Stimulated activated CD4-positive, alpha-beta T cell treated with anti-CD3 and anti-CD28 coated beads, Interleukin-4, amount 100 ng/mL, for 1 hour (primary cell): ENCODE results near the gene CSPG4.
A peak's percentile ranks its signal among the peaks of the same experiment; 100 is the strongest.
"Not testable (repeated sequence)": the region's sequence is repeated elsewhere in the genome, so short reads cannot be mapped to it uniquely, and the experiment has no call there.

Source experiments
- DNase-seq: peaks from one replicate; pipeline ENCODE4 v3.0.0-alpha.2; 2020

CSPG4 gene

GRCh38 chr15:75723847-75724660 lies 11.4 kb upstream of the CSPG4 start:
- peak; percentile 13 for DNase-seq

- no peak for DNase-seq
These were observed 10.7 kb upstream of the CSPG4 start for GRCh38 chr15:75723171-75723846.

DNA sequence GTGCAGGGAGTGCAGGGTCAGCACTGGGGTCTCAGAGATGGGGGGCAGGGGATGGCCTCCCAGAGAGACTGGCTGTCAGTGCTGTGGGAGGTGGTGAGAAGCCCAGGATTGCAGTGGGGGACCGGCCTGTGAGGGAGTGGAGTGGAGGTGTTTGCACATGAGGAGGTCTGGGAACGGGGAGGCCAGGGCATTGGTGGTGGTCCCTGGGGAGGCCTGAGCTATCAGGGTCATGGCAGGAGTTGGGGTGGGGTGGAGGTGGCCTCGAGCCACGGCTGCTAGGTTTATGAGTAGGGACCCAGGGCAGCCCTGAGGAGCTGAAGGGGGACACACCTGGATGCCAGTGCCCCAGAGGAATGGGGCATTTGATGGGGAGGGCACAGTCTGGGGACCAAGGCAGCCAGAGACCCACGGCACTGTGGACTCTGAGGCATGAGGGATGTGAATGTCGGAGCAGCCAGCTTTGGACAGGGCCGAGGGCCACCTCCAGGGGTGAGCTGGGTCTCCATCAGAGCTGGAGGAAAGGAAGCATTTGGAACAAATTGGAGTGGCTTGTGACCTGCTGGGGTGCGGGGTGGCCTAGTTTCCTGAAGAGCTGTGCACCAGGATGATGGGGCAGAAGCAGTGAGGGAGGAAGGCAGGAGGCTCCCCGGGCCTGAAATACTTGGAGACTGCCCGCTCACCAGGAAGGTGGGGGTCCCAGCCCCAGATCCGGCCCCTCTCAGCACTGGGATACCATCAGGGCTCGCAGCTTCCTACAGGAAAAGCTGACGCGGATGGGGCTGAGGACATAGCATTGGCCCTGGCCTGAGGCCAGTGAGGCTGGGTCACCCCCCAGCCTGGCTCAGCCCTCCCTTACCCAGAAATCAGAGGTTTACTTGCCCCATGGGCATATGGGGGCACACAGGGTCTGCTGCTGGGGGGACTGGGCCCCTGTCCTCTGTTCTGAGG lies 9.5 kb upstream of the CSPG4 start:
- DNase-seq = no peak

DNA sequence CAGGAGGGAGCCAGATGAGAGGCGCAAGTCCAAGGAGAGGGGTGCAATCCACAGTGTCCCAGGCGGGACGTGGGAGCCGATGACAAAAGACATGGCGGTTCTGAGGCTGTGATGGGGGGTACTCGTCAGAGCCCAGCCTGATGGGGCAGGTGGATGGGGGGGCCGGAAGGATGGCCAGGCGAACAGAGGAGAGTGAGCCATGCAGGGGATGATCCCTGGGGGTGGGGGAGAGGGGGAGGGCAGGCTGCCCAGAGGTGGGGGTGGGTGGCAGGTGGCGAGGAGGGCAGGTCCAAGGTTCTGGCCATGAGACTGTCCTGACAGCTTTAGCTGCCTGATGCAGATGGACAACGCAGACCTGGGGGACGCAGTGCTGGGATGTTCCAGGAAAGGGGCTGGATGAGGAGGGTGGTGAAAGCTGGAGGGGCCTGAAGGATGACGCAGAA lies 8.9 kb upstream of the CSPG4 start:
- no peak for DNase-seq

- peak; percentile 33 for DNase-seq
These were observed 8.3 kb upstream of the CSPG4 start for GRCh38 chr15:75720787-75721479.

GRCh38 chr15:75720297-75720696 lies 7.6 kb upstream of the CSPG4 start:
- no peak for DNase-seq

DNA sequence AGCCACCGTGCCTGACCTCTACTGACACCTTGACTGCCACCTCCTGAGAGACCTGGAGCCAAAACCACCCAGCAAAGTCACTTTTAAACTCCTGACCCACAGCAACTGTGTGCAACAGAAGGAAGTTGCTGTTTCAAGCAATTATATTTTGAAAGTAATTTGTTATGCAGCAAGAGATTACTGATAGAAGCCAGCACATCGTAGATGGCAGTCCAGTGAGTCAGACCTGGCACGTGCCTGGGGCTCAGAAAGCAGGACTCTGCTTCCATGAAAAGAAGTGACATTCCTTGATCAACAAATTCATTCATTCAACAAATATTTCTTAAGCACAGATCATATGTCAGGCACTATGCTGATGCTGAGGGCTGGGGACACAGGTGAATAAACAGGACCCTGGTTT lies 5.7 kb upstream of the CSPG4 start:
- no peak for DNase-seq

GRCh38 chr15:75717001-75717400 lies 4.4 kb upstream of the CSPG4 start:
- not testable (repeated sequence) for DNase-seq

DNA sequence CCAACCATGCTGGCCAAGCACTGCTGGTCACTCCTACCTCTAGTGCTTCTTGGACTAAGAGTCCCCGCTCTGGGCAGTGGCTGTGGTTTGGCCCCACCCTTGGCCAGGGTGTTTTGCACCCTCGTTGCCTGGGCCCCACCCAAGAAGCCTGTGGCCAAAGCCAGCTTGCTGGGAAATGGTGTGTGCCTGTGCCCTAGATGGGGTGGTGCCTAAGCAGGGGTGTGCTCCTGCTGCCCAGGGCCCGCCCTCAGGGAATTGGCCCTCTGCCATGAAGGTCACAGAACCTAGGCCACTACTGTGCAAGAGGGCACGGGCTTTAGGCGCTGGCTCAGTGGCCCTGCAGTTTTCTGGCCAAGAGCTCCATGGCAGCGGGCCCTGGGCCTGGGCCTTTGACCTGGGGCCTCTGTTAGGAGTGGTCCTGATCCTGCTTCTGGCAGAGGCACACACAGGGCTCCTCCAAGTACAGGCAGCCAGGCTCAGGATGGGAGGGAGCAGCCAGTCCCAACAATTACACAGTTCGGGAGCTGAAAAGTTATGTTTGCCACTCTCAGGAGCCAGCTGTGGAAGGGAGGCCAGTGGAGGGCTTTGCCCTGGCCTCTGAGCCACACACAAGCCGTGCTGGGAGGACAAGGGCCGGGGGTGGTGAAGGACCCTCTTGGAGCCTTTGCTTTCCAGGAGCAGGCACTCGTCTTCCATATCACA lies 3.8 kb upstream of the CSPG4 start:
- not testable (repeated sequence) for DNase-seq

DNA sequence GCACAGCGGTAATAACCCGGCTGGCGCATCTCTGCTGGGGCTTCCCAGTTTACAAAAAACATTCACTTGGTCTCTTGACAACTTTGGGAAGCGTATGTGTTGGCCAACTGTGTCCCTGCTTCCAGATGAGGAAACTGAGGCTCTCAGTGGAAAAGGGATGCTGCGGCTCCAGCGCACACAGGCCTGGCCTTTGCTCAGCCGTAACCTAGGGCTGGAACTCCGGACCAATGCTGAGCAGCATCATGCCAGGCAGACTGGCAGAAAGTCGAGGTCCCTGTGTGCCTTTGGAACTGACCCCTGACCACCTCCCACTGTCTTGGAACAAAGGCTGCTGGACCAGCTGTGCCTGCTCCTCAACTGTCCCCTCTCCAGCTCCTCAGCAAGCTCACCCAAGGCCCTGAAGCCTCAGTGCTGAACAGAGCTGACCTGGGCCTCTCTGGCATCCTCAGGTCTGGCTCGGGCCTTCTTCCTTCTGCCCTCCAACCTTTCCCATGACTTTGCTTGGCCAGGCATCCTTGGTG lies 2.7 kb upstream of the CSPG4 start:
- DNase-seq = not testable (repeated sequence)

- DNase-seq = no peak
These were observed 1.5 kb upstream of the CSPG4 start for GRCh38 chr15:75714195-75714594.

DNA sequence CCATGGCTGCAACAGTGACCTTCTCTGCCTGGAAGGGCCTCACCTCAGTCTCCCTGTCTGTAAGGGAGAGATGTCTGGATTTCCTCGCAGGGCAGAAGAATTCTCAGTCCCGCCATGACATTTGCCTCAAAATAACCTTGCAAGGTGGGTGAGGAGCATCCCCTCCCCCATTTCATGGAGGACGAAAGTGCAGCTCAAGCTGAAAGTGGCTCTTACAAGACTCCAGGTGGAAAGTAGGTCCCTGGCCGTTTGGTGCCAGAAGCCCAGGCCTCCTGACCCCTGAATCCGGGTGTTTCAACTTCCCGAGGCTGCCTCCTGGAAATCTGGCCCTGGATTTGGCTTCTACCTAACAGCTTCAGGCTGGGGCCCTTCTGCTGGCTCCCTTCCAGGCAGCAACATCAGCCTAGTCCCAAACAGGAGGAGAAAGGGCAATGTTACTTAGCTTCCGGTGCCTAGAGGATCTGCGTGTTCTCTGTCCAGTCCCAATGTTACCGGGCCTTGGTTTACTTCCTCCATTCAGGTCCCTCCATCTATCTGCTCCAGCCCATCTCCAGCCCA lies 769 bp upstream of the CSPG4 start:
- no peak for DNase-seq

GRCh38 chr15:75711495-75711894 lies 1.2 kb downstream of the CSPG4 start:
- DNase-seq = not testable (repeated sequence)

DNA sequence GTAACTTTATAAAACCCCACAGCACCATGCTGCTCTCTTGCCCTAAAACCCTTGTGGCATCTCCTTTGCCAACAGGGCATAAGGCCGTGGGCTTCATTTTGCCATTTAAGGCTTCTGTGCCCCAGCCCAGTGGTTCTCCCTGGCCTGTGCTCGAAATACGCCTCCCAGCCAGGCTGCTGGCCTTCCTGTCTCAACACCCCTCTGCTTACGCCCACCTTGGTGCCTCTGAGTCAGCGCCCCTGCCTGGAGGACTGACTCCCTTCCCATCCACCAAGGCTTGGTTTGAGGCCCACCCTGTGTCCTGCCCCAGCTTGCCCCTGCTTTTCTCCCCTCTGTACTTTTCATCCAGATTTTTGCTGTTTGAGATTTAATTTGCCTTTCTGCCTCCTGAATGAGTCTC lies 1.8 kb downstream of the CSPG4 start:
- not testable (repeated sequence) for DNase-seq

GRCh38 chr15:75709458-75709857 lies 3.2 kb downstream of the CSPG4 start:
- DNase-seq = not testable (repeated sequence)

- DNase-seq = no peak
These were observed 6.0 kb downstream of the CSPG4 start for GRCh38 chr15:75706682-75706954.

DNA sequence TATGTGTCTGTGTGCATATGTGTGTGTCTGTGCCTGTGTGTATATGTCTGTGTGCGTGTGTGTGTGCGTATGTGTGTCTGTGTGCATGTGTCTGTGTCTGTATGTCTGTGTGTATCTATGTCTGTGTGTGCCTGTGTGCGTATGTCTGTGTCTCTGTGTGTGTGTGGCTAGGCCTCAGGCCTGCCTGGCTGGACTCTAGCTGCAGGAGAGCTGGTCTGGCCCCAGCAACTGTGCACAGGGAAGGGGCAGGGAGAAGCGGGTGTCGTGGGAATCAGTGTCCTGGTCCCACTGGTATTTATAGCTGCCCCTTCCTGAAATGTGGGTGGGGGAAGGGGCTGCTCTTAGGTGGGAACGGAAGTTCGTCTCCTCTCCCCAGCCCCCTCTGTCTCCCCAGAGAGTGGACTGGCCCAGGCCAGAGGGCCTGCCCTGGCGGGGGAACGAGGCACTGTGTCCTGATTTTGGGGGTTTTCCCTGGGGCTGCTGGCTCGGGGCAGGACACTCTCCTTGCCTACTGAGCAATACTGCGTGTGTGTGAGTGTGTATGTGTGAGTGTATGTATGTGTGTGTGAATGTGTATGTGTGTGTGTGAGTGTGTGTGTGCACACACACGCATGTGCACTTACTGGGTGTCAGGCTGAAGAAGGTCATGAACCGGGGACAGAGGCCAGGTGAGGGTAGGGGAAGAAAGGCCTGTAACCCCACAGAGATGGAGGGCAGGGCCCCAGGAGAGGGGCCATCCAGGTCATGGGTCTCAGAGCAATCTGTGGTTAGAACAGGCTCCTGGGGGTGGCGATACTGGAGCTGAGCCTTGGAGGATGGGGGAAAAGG lies 6.6 kb downstream of the CSPG4 start:
- no peak for DNase-seq

DNA sequence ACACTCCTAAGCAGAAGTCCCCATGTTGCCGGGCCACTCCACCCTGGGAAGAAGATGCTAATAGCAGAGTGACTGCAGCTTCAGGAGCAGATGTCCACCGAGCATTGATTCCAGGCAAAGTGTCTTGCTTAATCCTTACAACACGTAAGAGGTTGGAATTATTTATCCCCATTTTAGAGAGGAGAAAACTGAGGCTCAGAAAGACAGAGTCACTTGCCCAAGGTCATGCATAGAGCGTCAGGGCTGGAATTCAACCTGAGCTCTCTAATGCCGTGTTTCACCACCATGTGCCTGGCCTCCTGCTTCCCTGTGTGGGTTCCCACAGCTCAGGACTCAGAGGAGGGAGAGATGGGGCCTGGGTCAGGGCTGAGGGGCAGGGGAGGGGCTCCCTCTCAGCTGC lies 7.3 kb downstream of the CSPG4 start:
- not testable (repeated sequence) for DNase-seq

DNA sequence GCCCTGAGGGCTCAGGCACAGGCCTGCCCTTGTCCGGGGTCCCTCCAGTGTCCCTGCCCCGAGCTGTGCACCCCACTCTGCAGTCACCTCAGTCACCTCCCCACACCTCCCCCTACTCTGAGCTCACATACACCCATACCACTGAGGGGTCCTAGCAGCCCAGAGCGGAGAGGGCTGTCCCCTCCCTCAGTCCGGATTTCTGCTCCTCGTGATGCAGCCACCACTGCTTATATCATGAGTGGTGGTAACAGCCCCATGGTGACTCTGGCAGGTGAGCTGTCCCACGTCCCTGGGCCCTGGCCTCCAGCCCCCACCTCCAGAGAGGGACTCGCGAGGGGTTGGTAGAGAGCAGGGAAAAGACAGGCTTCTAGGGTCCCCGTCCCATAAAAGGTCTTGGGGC lies 8.0 kb downstream of the CSPG4 start:
- no peak for DNase-seq

GRCh38 chr15:75704263-75704615 lies 8.4 kb downstream of the CSPG4 start:
- DNase-seq = no peak
